Retinal pigment epithelial cell (primary cell): ENCODE data around the gene CNKSR3.

ENCODE experiments used
- DNase-seq: peaks from one replicate; pipeline ENCODE4 v3.0.0-alpha.2; 2010; ENCODE audit warnings: low read depth
- H3K4me3 ChIP-seq: 2 replicates; pipeline ENCODE4 v1.5.1; 2011; ENCODE audit warnings: mild to moderate bottlenecking, low read length, control low read depth, moderate library complexity
- TF ChIP-seq, protein P1 (sequence below): conservative IDR thresholded peaks from 2 replicates; pipeline ENCODE4 v1.5.1; 2011; ENCODE audit warnings: low read depth, low read length, control low read depth, inconsistent platforms

Gene CNKSR3

DNA sequence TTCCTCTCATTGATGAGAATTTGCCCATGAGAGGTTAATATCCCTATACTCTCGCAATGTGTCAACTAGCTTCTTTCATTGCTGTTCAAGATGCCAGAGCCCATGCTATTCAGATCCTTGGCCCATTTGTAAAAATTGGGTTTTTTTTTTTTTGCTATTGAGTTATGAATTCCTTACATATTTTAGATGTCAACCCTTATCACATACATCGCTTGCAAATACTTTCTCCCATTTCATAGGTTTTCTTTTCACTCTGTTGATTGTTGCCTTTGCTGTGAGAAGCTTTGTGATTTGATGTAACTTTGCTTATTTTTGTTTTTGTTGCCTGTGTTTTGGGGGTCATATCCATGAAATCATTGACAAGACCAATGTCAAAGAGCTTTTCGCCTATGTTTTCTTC lies 121.7 kb downstream of the CNKSR3 start:
- TF ChIP-seq, protein P1, sequence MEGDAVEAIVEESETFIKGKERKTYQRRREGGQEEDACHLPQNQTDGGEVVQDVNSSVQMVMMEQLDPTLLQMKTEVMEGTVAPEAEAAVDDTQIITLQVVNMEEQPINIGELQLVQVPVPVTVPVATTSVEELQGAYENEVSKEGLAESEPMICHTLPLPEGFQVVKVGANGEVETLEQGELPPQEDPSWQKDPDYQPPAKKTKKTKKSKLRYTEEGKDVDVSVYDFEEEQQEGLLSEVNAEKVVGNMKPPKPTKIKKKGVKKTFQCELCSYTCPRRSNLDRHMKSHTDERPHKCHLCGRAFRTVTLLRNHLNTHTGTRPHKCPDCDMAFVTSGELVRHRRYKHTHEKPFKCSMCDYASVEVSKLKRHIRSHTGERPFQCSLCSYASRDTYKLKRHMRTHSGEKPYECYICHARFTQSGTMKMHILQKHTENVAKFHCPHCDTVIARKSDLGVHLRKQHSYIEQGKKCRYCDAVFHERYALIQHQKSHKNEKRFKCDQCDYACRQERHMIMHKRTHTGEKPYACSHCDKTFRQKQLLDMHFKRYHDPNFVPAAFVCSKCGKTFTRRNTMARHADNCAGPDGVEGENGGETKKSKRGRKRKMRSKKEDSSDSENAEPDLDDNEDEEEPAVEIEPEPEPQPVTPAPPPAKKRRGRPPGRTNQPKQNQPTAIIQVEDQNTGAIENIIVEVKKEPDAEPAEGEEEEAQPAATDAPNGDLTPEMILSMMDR = no peak
- DNase-seq = no peak
- H3K4me3 ChIP-seq = no peak overlapping the region

DNA sequence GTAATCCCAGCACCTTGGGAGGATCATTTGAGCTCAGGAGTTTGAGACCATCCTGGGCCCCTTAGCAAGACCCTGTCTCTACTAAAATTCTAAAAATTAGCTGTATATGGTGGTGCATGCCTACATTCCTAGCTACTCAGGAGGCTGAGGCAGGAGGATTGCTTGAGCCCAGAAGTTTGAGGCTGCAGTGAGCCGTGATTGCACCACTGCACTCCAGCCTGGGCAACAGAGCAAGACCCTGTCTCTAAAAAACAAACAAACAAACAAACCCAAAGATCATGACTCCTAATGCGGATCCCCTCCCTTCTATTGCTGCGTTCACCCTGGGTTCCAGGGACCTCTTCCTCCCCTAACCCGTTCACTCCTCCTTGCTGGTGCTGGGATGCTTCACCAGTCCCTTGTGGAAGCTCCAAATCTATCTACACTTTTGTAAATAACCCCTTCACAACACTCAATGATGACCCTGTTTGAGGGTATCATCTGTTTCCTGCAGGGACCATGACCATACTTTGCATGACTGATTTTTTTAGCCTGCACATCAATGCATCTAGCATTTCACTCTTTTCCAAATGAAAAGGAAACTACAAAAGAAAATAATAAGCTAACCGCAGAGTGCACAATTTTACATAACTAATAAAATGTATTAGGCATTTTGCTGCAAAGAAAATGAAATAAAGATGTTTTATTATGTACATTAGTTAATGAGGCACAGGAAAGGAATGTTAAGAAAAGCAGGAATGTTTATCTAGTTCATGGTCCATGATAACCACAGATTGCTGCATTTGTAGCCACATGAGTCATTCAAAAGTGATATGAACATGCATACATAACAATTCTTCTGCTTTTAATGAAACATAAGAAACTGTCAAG lies 123.4 kb downstream of the CNKSR3 start:
- peak; percentile 85 for DNase-seq
- TF ChIP-seq, protein P1 = no peak
- no peak overlapping the region for H3K4me3 ChIP-seq

DNA sequence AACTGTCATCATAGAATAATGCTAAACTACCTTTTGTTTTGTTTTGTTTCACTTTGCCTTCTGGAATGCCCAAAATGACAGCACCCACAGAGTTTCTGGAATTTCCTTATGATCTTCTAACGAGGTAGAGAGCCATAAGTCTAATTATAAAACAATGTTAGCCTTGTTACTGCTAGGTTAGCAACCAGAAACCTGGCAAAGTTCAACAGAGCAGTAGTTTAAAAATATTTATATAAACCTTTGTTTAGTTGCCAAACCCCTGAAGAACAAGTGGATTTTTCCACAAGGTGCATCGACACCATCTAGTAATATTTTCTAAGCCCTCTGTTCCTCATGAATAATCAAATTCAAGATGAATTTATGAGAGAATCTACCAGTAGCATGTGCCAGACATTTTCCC lies 126.3 kb downstream of the CNKSR3 start:
- TF ChIP-seq, protein P1 = no peak
- DNase-seq = peak; percentile 52

DNA sequence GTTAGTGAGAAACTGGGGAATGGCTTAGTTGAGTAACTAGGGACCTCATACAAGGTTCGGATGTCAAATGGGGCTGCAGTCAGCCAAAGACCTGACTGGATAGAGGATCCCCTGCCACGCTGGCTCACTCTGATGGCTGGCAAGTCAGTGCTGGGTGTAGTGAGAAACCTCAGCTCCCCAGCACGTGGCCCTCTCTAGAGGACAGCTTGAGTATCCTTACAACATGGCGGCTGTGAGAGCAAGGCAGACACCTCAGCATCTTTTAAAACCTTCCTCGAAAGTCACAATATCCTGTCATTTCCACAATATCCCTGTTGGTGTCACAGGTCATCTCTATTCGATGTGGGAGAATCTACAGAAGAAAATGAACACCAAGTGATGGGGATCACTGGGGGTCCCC lies 127.2 kb downstream of the CNKSR3 start:
- TF ChIP-seq, protein P1 = no peak
- DNase-seq = no peak
- H3K4me3 ChIP-seq = no peak overlapping the region

More for the DNA sequence above, 126.3 kb downstream of the CNKSR3 start:
- H3K4me3 ChIP-seq = no peak overlapping the region

DNA sequence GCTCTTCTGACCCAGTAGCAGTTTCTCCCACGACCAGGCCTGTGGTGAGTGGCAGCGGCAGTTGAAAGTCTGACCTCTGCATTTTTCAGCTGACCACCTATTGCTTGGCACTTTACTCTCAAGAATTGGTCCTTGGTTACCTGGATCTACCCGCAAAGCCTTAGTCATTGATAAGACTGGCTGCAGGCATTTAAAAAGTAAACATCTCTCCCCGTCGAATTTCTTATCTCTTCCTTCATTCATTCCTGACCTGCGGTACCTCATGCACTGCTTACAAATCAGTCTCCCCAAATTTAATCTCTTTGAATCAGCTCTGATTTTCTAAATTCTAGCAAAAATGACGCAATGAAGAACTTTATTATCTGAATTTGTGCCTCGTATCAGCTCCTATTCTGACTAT lies 127.7 kb downstream of the CNKSR3 start:
- TF ChIP-seq, protein P1 = no peak
- DNase-seq = no peak

DNA sequence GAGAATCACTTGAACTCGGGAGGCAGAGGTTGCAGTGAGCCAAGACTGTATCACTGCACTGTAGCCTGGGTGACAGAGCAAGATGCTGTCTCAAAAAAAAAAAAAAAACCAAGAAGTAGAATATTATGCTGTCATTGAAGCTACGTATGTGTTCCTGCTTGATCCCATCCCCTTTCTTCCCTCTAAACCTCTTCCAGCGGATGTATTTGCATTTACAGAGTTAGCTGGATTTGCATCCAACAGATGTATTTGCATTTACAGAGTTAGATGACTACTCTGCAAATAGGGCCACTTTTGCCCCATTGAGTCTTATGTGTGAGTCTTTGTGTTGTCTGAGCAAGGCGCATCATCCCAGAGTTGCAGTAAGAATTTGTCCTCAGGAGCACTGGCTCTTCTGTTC lies 128.9 kb downstream of the CNKSR3 start:
- no peak overlapping the region for H3K4me3 ChIP-seq
- TF ChIP-seq, protein P1 = no peak
- DNase-seq = no peak

More for the DNA sequence above, 127.7 kb downstream of the CNKSR3 start:
- no peak overlapping the region for H3K4me3 ChIP-seq

DNA sequence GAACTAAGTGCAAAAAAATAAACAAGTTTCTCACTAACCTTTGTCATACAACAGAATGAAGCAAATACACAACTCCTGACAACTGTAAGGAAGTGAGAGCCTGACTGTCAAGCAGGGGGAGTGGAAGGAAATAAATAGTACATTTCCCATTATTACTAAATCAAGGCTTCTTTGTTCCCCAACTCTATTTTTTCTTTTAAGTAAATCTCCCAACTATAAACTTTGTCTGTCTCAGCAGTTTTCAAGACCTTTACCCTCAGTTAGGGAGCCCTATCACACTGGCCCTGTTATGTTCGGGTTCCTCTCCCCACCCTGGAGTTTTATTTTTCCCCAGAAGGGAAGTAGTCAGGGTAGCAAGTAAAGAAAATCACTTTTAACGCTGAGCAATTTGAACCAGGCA lies 129.7 kb downstream of the CNKSR3 start:
- DNase-seq = no peak
- TF ChIP-seq, protein P1 = no peak
- no peak overlapping the region for H3K4me3 ChIP-seq
